Measurements from ENCODE around the gene PRKAG2.

Gene PRKAG2

GRCh38 chr7:151595702-151596350 lies 281.1 kb downstream of the PRKAG2 start:
- no peak overlapping the region; the same call in 1 of the 2 replicates for H3K27ac ChIP-seq

GRCh38 chr7:151592868-151593486 lies 283.9 kb downstream of the PRKAG2 start:
- TF ChIP-seq CTCF (IDR thresholded peaks at IDR 0.05): no peak
- TF ChIP-seq ZFX (IDR thresholded peaks at IDR 0.05; ENCODE audit: borderline replicate concordance): no peak
- no peak overlapping the region for H3K27ac ChIP-seq

More at GRCh38 chr7:151595702-151596350, 281.1 kb downstream of the PRKAG2 start:
- no peak for TF ChIP-seq CTCF (IDR thresholded peaks at IDR 0.05)
- no peak for TF ChIP-seq ZFX (IDR thresholded peaks at IDR 0.05; ENCODE audit: borderline replicate concordance)

GRCh38 chr7:151592330-151592729 lies 284.6 kb downstream of the PRKAG2 start:
- no peak overlapping the region for H3K27ac ChIP-seq
- TF ChIP-seq CTCF (IDR thresholded peaks at IDR 0.05) (no peak), ZFX (IDR thresholded peaks at IDR 0.05; ENCODE audit: borderline replicate concordance) (no peak)

- no peak overlapping the region for H3K27ac ChIP-seq
- TF ChIP-seq CTCF (IDR thresholded peaks at IDR 0.05) (no peak), ZFX (IDR thresholded peaks at IDR 0.05; ENCODE audit: borderline replicate concordance) (no peak)
These were observed 285.0 kb downstream of the PRKAG2 start for GRCh38 chr7:151591866-151592265.

GRCh38 chr7:151590850-151591771 lies 285.8 kb downstream of the PRKAG2 start:
- H3K27ac ChIP-seq: no peak overlapping the region
- TF ChIP-seq CTCF (IDR thresholded peaks at IDR 0.05) (no peak), ZFX (IDR thresholded peaks at IDR 0.05; ENCODE audit: borderline replicate concordance) (no peak)

GRCh38 chr7:151590071-151590849 lies 286.7 kb downstream of the PRKAG2 start:
- no peak overlapping the region for H3K27ac ChIP-seq
- TF ChIP-seq CTCF (IDR thresholded peaks at IDR 0.05) (no peak), ZFX (IDR thresholded peaks at IDR 0.05; ENCODE audit: borderline replicate concordance) (no peak)
